Cardiac muscle cell (in vitro differentiated cells and primary cell): Measurements from ENCODE around the gene GRID1. TPM values are rescaled to one million over a fixed set of nuclear protein-coding genes. Genes with fewer than 3 reads are reported as not detected.

Experiments
- DNase-seq, 2 donors: peaks; one replicate each; pipeline versions ENCODE4 v3.0.0 to v3.0.0-alpha.2; 2010 to 2017; ENCODE audit warnings: low read depth in 1 of 2, low spot score in 1 of 2
- H3K27ac ChIP-seq: fragments of 200-600 bp; sonication (generic); 2 replicates; pipeline ENCODE4 v1.5.1; 2016
- H3K27me3 ChIP-seq: fragments of 200-600 bp; sonication (generic); 2 replicates; pipeline ENCODE4 v1.6.0; 2016; ENCODE audit warnings: control low read depth
- H3K36me3 ChIP-seq: fragments of 200-600 bp; sonication (generic); 2 replicates; pipeline ENCODE4 v1.5.1; 2016; ENCODE audit warnings: control low read depth
- H3K4me1 ChIP-seq: fragments of 200-600 bp; sonication (generic); 2 replicates; pipeline ENCODE4 v1.8.1; 2017; ENCODE audit warnings: low read depth, mild to moderate bottlenecking, mixed run types
- H3K4me3 ChIP-seq: fragments of 200-600 bp; sonication (generic); 2 replicates; pipeline ENCODE4 v1.5.1; 2016; ENCODE audit warnings: mild to moderate bottlenecking
- H3K9me3 ChIP-seq: fragments of 200-600 bp; sonication (generic); 2 replicates; pipeline ENCODE4 v1.5.1; 2017; ENCODE audit warnings: low read depth, mild to moderate bottlenecking, control low read depth
- polyA plus RNA-seq: library from polyadenylated mRNA; unstranded; fragments of >200 nt; fragmentation: Nextera tagmentation; extraction: Ambion mirVana; gene quantifications from 2 replicates; pipeline ENCODE4 v1.2.1, GENCODE V29; 2016
- total RNA-seq: library from RNA; depleted of rRNA; stranded (reverse); fragments of >200 nt; gene quantifications from 2 replicates; pipeline ENCODE4 v1.2.3, GENCODE V29; 2016
- TF ChIP-seq, protein P1 (sequence below): IDR thresholded peaks from 2 replicates; pipeline ENCODE4 v1.5.1; 2012; ENCODE audit warnings: low read depth, mild to moderate bottlenecking, low read length

Gene GRID1
- total and polyA plus RNA-seq, 2 experiments from 2014 or later = 1.5 to 1.6 TPM

DNA sequence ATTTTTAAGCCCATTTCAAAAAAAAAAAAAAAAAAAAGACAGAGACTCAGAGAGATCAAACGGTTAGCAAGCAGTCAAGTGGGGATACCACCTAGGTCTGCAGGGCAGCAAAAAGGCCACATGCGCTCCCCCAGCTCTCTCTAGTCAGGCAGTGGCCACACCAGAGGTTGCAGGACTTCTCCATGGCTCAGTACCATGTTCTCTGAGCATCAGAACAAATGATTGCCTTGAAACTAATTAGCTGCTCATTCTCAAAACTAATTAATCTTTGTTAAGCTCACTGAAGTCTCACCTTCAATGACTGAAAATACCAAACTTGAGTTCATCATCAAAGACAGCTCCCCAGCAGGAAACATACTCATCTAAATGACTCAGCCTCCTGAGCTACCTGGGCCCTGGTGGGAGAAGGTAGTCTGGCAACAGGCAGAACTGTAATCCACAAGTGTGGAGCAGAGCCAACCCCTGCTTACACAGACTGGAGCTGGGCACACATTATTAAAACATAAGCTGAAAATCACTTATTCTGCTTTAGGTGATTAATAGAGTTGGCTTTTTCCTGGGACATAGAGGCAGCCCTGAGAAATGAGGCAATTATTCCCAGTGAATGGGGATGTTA is 319.6 kb downstream of the GRID1 start:
- TF ChIP-seq, protein P1, sequence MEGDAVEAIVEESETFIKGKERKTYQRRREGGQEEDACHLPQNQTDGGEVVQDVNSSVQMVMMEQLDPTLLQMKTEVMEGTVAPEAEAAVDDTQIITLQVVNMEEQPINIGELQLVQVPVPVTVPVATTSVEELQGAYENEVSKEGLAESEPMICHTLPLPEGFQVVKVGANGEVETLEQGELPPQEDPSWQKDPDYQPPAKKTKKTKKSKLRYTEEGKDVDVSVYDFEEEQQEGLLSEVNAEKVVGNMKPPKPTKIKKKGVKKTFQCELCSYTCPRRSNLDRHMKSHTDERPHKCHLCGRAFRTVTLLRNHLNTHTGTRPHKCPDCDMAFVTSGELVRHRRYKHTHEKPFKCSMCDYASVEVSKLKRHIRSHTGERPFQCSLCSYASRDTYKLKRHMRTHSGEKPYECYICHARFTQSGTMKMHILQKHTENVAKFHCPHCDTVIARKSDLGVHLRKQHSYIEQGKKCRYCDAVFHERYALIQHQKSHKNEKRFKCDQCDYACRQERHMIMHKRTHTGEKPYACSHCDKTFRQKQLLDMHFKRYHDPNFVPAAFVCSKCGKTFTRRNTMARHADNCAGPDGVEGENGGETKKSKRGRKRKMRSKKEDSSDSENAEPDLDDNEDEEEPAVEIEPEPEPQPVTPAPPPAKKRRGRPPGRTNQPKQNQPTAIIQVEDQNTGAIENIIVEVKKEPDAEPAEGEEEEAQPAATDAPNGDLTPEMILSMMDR = no peak
- H3K27ac ChIP-seq = no peak overlapping the region
- H3K36me3 ChIP-seq = no peaks in the 10 kb centered on the region
- H3K4me1 ChIP-seq = peaks cover 12% of the 10 kb centered on the region
- no peak overlapping the region for H3K4me3 ChIP-seq
- H3K27me3 ChIP-seq = no peaks in the 10 kb centered on the region
- no peak for DNase-seq
- H3K9me3 ChIP-seq = no peaks in the 10 kb centered on the region

DNA sequence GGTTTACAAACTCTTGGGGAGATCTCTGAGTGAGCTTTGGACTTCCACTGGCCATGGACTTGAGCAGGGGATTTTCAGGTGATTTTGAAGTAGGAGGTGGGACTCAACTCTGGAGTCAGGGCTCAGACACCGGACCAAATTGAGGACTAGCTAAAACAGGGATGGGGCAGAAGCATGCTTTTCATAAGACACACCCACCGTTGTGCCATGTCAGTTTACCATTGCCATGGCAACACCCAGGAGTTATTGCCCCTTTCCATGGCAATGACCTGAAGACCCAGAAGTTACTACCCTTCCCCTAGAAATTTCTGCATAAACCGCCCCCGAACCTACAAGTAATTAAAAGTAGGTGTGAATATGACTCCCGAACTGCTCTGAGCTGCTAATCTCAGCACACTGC is 320.7 kb downstream of the GRID1 start:
- Histone ChIP-seq H3K4me3 (no peak overlapping the region), H3K27ac (no peak overlapping the region), H3K36me3 (no peaks in the 10 kb centered on the region), H3K9me3 (no peaks in the 10 kb centered on the region), H3K4me1 (peaks cover 12% of the 10 kb centered on the region), H3K27me3 (no peaks in the 10 kb centered on the region)
- TF ChIP-seq, protein P1 = no peak
- no peak for DNase-seq

DNA sequence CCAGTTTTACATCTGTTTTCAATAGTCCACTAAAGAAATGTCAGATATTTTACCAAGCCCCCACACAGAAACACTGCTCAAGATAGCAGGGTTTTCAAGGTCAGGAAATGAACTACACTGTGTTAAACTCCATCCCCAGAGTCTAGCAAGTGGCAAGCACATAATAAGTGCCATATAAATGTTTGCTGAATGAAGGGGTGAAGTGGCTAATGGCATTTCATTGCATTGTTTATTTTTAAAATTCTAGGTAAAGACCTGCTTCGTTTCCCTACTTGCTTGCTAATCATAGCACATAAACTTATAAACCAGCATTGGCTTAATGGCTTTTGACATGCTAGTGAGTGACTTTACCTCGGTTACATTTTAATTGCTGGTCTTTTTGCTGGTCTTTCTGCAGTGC is 322.6 kb downstream of the GRID1 start:
- DNase-seq = no peak
- TF ChIP-seq, protein P1 = no peak
- no peaks in the 10 kb centered on the region for H3K9me3 ChIP-seq
- H3K27me3 ChIP-seq = no peaks in the 10 kb centered on the region
- H3K36me3 ChIP-seq = no peaks in the 10 kb centered on the region
- H3K27ac ChIP-seq = no peak overlapping the region
- H3K4me1 ChIP-seq = peaks cover 2% of the 10 kb centered on the region
- no peak overlapping the region for H3K4me3 ChIP-seq

DNA sequence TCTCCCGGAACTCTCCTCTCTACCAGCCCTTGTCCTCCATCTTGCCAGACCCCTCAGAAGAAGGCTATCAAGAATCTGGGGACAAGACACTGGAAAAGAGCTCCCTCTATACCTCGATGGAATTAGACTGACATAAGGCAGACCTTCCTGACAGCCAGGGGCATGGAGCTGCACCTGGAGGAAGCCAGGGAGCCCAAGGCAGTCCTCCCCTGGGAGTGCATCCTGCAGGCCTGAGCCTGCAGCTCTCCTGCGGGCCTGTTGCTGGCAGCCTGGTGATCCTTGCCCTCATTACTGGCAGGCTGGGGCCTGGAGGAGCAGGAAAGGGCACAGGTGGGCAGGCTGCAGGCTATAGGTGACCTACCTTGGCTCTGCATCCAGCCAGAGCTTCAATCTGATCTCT is 323.4 kb downstream of the GRID1 start:
- no peaks in the 10 kb centered on the region for H3K4me1 ChIP-seq
- H3K27me3 ChIP-seq = no peaks in the 10 kb centered on the region
- no peak overlapping the region for H3K27ac ChIP-seq
- TF ChIP-seq, protein P1 = no peak
- no peak for DNase-seq
- H3K4me3 ChIP-seq = no peak overlapping the region
- H3K36me3 ChIP-seq = no peaks in the 10 kb centered on the region
- H3K9me3 ChIP-seq = no peaks in the 10 kb centered on the region

DNA sequence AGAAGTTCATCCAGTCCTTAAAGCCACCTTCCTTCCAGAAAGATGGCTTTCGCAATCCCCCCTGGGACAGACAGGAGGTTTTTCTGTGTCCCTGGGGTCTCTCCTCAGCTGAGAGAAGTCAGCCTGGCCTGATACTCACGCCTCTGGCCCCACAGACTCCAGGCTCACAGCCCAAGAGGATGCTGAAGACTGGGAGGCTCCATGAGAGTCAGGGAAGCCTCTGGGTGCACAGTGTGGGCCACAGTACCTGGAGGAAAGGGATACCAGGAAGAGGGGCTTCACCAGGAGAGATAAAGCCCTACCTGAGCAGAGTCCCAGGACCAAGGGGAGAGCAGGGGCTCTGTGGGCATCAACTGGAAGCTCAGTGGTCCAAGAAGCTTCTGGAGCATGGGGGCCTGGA is 324.4 kb downstream of the GRID1 start:
- DNase-seq = no peak
- Histone ChIP-seq H3K4me3 (no peak overlapping the region), H3K27ac (no peak overlapping the region), H3K27me3 (no peaks in the 10 kb centered on the region), H3K36me3 (no peaks in the 10 kb centered on the region), H3K4me1 (no peaks in the 10 kb centered on the region), H3K9me3 (no peaks in the 10 kb centered on the region)
- TF ChIP-seq, protein P1 = no peak
